ENCODE measurements around the gene OR51B4.

- TF ChIP-seq RAD21 (conservative IDR thresholded peaks at IDR 0.05) (no peak), CTCF (IDR thresholded peaks at IDR 0.05; ENCODE audit: poor library complexity, severe bottlenecking) (no peak), EP300 (conservative IDR thresholded peaks at IDR 0.05; ENCODE audit: poor library complexity, severe bottlenecking) (no peak), REST (IDR thresholded peaks at IDR 0.05; ENCODE audit: borderline replicate concordance) (no peak)
Measured at GRCh38 chr11:5274395-5274794, 27.4 kb downstream of the OR51B4 start.
